Germinal center (tissue), 1 donor: ENCODE data around the gene TRIM2.

Experiments
- DNase-seq: peaks from one replicate; pipeline ENCODE4 v3.0.0; 2012; ENCODE audit warnings: mixed read lengths, low spot score

Gene TRIM2

DNA sequence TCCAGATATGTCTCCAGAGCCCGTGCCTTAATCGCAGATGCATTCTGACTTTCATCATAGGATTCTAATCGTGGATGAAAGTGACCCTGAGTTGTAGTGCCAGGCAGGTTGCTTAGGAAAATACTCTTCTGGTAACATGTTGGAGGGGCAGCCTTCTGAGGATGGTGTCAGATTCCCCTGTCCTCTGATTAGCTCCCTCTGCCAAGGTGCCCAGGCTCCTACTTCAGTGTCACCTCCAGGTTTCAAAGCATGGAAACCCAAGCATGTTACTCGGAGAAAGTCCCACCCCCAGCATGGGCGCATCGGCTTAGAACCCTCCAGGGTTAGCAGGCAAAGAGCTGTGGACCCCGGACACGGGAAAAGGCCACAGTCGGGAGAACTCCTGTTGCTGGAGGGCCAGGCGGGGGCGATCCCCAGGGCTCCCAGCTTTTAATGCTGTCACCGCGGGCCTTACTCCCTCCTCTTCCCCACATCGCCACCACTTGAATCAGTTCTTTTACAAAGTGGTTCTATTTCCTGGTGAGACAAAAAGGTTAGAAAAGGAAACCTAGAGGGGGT lies 44.5 kb downstream of the TRIM2 start:
- DNase-seq: no peak

- DNase-seq: peak; percentile 95
Observed at GRCh38 chr4:153249199-153250041, 45.2 kb downstream of the TRIM2 start.

GRCh38 chr4:153252122-153252521 lies 47.9 kb downstream of the TRIM2 start:
- no peak for DNase-seq

GRCh38 chr4:153255233-153255632 lies 51.0 kb downstream of the TRIM2 start:
- no peak for DNase-seq

GRCh38 chr4:153257151-153257620 lies 52.9 kb downstream of the TRIM2 start:
- no peak for DNase-seq

GRCh38 chr4:153257991-153258390 lies 53.7 kb downstream of the TRIM2 start:
- DNase-seq: no peak

- no peak for DNase-seq
Observed at GRCh38 chr4:153258750-153259149, 54.5 kb downstream of the TRIM2 start.

- DNase-seq: no peak
Observed at GRCh38 chr4:153259661-153260060, 55.4 kb downstream of the TRIM2 start.

- DNase-seq: no peak
Observed at GRCh38 chr4:153260132-153260531, 55.9 kb downstream of the TRIM2 start.

- no peak for DNase-seq
Observed at GRCh38 chr4:153260553-153261300, 56.5 kb downstream of the TRIM2 start.

DNA sequence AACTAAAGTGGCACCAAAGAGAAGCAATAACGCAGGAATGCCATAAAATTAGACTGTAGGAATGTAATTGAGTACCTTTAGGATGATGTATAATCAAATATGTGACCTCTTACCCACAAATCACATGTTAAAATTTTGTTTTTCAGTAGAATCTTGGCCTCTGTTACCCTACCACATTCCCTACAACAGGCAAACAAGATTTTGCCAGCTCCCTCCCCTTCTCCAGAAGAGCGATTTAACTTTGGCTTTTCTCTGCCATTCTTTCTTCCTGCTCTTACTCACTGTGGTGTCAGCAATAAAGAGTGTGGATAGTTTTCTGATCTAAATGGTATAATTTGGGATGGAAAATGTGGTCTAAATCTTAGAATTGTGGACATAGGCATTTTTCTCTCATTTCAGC lies 57.2 kb downstream of the TRIM2 start:
- DNase-seq: no peak

- DNase-seq: no peak
Observed at GRCh38 chr4:153261914-153262313, 57.7 kb downstream of the TRIM2 start.

DNA sequence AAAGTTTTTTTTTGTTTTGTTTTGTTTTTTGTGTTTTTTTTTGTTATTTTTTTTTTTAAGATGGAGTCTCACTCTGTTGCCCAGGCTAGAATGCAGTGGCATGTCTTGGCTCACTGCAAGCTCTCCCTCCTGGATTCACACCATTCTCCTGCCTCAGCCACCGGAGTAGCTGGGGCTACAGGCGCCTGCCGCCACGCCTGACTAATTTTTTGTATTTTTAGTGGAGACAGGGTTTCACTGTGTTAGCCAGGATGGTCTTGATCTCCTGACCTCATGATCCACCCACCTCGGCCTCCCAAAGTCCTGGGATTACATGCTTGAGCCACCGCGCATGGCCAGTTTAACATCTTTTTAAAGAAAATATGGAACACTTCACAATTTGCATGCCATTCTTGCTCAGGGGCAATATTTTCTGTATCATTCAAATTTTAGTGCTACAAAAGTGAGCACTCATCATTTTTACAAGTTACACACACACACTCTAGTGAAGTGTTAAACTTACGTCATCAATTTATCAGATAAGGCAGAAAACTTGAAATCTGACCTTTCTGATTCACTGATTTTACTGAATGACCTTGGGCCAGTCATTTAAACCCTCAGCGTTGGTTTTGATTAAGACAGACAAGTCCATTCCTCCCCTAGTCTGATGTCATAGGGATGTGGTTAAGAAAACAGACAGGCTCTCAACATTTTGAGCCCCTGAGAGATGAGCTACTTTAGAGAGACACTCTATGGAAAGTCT lies 61.2 kb downstream of the TRIM2 start:
- no peak for DNase-seq

DNA sequence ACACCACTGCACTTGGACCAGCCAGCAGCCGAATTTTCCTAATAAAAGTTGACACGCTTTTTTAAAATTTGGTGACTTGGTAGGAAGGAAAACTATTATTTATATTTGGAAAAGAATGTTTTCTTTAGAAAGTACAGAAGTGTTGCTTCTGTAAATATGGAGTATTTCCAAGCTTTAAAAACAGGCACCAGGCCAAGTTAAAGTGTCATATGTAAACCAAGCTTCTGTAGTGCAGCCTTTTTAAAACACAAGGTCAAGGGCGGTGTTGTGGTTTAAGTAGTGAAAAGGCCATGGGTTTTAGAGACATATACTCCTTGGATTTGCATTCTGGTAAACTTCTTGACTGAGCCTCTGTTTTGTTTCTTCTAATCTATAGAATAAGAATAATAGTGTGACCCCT lies 62.7 kb downstream of the TRIM2 start:
- no peak for DNase-seq

DNA sequence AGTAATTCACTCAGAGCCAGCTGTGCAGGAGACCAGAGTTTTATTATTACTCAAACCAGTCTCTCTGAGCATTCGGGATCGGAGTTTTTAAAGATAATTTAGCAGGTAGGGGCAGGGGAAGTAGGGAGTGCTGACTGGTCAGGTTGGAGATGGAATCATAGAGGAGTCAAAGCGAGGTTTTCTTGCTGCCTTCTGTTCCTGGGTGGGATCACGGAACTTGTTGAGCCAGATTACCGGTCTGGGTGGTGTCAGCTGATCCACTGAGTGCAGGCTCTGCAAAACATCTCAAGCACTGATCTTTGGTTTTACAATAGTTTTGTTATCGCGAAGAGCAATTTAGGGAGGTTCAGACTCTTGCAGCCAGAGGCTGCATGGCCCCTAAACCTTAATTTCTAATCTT lies 63.6 kb downstream of the TRIM2 start:
- no peak for DNase-seq

- DNase-seq: no peak
Observed at GRCh38 chr4:153268295-153268694, 64.1 kb downstream of the TRIM2 start.

DNA sequence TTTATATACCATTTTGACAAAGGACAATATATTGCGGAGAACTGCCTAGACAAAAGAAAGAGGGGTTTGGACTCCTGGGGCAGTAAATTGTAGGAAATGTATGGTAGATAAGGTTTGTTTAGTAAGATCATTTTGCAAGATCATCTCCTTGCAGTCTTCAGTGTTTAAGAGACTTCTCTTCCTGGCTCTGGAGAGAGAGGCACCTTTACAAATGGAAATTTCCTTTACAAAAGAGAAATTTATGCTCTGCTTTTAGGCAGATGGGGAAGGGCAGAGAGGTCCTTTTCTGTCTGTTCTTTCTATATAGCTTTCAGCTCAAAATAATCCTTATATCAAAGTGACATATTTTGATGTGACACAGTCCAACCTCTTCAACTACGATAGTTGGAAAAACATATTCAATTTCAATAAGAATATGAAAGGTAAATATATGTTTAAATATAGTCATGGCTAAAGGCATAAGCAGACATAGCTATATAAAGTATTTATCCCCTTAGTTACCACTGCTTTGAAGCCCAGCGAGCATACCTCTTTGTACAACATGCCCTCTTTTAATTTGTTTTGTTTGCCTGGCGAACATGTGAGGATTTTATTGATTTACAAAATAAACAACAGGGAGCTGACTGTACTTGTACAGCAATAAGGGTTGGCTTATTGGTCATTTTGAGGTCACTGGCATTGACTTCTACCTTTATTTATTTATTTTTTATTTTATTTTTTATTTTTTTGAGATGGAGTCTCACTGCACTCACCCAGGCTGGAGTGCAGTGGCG lies 65.2 kb downstream of the TRIM2 start:
- DNase-seq: no peak

DNA sequence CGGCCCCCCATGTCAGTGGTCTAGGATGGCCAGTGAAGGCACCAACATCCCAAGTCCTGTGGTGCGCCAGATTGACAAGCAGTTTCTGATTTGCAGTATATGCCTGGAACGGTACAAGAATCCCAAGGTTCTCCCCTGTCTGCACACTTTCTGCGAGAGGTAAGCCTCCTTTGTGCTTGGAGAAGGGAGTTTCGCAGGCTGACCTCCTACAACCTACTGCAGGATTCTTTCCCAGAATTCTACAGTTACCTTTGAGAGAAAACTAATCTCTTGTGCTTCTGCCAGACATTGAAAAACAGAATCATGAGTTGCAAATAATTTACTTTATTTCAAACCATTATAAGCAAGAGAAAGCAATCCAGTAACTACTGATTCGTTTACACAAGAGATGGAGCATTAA lies 66.1 kb downstream of the TRIM2 start:
- DNase-seq: no peak

GRCh38 chr4:153271820-153272219 lies 67.6 kb downstream of the TRIM2 start:
- DNase-seq: no peak

DNA sequence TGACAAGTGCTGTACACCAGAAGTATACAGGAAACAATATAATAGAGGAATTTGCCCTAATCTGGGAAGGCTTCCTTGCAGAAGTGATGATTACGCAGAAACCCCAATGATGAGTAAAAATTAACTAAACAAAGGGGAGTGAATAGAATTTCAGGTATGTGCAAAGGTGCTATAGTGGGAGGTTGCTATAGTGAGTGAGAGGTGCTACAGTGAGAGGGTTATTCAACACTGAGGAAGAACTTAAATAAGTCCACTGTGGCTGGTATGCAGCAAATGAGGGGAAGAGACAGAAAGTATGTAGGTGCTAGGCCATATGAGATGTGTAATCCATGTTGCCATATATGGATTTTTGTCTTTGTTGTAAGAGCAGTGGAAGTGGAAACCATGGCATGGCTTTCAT lies 69.5 kb downstream of the TRIM2 start:
- DNase-seq: no peak

DNA sequence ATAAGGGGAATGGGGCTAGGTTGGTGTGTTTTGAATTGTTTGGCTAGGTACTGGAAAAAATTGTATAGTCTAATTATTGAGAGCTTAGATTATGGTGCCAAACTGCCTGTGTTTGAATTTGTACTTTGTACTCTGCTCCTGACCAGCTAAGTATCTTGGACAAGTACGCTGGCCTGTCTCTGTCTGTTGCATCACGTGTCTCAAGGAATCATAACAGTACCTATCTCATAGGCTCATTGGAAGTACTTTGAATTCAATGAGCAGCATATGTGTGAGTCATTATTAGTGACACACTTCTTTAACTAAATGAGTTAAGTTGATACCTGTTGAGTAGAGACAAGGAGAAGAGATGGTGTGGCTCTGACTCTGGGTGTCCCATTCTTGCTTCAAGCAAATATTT lies 70.7 kb downstream of the TRIM2 start:
- DNase-seq: no peak
